ENCODE results near the gene AGTRAP.

DNA sequence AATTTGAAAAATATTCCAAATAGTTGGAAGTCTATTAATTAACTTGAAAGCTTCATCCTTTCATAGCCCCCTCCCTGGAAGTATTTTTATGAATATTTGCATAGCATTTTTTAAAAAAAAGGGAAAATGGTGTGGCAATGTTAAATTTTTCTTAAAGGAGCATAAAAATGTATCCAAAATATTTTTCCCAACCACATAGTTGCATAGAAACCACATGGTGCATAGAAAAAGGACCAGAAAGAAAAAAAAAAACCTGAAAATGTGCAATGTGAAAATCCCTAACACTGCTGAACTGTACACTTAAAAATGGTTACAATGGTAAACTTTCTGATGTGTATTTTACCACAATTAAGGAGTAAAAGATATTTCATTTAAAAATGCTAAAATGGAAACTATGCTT, 34.1 kb downstream of the AGTRAP start:
- TF ChIP-seq, protein P1, sequence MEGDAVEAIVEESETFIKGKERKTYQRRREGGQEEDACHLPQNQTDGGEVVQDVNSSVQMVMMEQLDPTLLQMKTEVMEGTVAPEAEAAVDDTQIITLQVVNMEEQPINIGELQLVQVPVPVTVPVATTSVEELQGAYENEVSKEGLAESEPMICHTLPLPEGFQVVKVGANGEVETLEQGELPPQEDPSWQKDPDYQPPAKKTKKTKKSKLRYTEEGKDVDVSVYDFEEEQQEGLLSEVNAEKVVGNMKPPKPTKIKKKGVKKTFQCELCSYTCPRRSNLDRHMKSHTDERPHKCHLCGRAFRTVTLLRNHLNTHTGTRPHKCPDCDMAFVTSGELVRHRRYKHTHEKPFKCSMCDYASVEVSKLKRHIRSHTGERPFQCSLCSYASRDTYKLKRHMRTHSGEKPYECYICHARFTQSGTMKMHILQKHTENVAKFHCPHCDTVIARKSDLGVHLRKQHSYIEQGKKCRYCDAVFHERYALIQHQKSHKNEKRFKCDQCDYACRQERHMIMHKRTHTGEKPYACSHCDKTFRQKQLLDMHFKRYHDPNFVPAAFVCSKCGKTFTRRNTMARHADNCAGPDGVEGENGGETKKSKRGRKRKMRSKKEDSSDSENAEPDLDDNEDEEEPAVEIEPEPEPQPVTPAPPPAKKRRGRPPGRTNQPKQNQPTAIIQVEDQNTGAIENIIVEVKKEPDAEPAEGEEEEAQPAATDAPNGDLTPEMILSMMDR (conservative IDR thresholded peaks at IDR 0.05; ENCODE audit: low read depth, low read length): no peak
- TF ChIP-seq POLR2A (IDR thresholded peaks at IDR 0.05; ENCODE audit: low read depth, low read length) (no peak), RAD21 (IDR thresholded peaks at IDR 0.05; ENCODE audit: low read length) (no peak), SMC3 (IDR thresholded peaks at IDR 0.05; ENCODE audit: low read depth, low read length) (no peak)

All from IMR-90 (cell line).